NCI-H460 (cell line): ENCODE results near the gene TSHR. TPM values are rescaled to one million over a fixed set of nuclear protein-coding genes. Genes with fewer than 3 reads are reported as not detected.
"Not testable (repeated sequence)": the region's sequence is repeated elsewhere in the genome, so short reads cannot be mapped to it uniquely, and the experiment has no call there.

Experiments
- DNase-seq: peaks from one replicate; pipeline ENCODE4 v3.0.0-alpha.2; 2016; ENCODE audit warnings: low read depth; ENCODE audit errors: extremely low read depth
- total RNA-seq: library from RNA; depleted of rRNA; stranded (reverse); fragments of >200 nt; shearing (Covaris generic); gene quantifications from 2 replicates; pipeline ENCODE4 v1.2.3, GENCODE V29; 2014

The TSHR gene
- total RNA-seq, 1 experiment from 2014 or later, result not detected

GRCh38 chr14:80946797-80947196 is 8.6 kb upstream of the TSHR start:
- no peak for DNase-seq

DNA sequence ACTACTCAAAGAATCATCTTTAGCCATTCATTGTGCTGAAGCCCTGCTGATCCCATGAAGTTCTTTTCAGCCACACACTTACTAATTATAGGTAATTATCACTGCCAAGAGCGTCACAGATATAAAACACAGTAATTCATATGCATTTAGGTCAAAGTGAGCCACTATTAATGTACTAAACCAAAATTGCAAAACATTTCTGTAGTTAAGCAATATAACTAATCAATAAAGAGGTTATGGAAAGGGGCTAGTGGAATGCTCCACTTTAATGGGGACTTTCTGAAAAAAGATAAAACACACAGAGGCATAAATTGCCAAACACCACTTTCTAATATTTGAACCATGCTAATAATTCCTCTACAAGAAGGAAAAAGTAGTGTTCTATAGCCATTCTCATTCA is 7.1 kb upstream of the TSHR start:
- no peak for DNase-seq

DNA sequence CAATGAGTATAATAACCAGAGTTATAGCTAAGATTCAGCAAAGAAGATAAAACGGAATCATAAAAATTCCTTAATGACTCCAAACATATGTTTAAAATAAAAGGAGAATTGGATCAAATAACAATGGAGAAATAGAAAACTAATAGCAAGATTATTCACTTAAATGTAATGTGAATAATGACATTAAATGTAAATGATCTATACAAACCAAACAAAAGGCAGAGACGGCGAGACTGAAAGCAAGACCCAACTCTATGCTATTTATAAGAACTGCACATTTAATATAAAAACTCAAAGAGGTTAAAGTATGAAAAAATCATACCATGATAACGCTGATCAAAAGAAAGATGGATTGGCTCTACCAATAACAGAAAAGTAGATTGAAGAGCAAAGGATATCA is 3.9 kb upstream of the TSHR start:
- DNase-seq, result no peak

DNA sequence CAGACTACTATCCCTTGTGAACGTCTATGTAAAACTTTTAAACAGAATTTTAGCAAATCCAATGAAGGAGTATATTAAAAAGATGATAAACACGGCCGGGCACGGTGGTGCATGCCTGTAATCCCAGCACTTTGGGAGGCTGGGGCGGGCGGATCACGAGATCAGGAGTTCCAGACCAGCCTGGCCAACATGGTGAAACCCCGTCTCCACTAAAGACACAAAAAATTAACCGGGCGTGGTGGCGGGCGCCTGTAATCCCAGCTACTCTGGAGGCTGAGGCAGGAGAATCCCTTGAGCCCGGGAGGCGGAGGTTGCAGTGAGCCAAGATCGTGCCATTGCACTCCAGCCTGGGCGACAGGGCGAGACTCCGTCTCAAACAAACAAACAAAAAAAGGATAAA is 2.2 kb upstream of the TSHR start:
- not testable (repeated sequence) for DNase-seq

DNA sequence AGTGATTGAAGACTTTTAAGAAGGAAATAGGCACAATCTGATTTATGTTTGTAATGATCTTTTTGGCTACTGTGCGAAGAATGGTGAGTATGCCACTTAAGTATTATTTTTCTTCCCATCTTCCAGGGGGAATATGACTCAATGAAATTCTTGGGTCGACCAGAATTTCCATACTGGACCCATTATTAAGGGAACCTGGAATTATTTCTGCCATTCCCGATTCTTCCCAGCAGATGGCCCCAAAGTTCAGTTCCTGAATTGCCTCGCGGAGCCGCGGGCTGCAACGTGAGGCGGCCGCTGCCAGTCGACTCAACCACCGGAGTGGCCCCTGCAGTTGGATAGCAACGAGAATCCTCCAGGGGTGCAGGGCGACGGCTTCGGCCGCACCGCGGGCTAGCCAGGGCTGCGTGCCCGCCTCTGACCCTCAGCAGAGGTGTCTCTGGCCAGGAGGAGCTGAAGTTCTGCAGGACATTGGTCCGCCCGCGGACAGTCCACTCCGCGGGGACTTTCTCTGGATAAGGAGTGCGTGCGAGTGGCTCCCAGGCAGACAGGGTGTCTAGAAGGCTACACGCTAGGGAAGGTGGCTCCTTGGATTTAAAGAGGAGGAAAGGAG is 628 bp upstream of the TSHR start:
- DNase-seq, result peak; percentile 76

GRCh38 chr14:80956102-80956501 is 681 bp downstream of the TSHR start:
- DNase-seq, result no peak

GRCh38 chr14:80956922-80957321 is 1.5 kb downstream of the TSHR start:
- no peak for DNase-seq

DNA sequence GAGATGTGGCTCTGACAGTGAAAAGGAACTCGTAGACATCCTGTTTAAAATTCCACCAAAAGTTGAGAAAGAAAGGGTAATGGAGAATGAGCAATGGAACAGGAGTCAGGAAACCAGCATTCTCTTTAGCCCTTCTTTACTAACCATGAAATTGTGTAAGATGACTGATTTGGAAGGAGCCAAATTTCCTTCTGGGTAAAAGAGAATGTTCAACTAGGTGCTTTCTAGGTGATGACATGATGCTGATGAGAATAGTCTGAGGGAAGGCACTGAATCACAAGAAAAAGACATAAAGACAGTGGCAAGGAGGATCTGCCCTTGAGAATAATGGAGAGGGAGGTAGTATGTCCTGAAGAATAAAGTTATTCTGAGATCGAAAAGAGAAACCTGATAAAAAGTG is 2.2 kb downstream of the TSHR start:
- no peak for DNase-seq

DNA sequence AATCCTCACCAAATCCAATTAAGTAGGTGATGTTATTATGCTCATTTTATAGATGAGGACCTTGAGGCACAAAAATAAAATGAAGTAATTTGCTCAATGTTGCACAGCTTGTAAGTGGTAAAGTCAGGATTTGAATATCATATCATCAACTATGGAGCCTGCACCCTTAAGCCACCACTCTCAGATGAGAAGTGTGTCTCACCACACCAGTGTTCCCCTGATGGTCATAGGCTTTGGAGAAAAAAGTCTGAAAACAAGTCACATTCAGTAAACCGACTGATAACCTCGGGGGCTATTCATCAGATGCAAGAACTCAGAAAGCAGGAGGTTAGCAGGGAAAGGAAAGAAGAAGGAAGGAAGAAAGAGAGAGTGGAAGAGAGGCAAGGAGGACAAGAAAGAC is 2.8 kb downstream of the TSHR start:
- DNase-seq, result no peak

DNA sequence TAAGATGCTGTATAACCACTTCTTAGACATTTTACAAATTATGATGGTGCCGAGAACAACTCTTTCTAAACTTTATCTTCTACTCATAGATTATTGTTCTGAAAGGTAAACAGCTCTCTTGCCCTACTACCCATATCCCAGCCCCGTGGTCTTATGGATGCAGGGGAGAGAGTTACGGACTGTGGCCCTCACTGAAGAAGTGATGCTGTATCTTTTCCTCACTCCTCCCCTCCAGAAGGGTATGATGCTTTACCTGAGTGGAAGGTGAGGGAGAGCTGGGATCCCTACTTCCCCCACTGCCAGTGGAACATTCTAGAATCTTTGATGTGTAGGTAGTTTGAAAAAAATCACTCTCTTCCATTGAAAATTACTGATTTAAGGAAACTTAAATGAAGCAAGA is 3.5 kb downstream of the TSHR start:
- no peak for DNase-seq

DNA sequence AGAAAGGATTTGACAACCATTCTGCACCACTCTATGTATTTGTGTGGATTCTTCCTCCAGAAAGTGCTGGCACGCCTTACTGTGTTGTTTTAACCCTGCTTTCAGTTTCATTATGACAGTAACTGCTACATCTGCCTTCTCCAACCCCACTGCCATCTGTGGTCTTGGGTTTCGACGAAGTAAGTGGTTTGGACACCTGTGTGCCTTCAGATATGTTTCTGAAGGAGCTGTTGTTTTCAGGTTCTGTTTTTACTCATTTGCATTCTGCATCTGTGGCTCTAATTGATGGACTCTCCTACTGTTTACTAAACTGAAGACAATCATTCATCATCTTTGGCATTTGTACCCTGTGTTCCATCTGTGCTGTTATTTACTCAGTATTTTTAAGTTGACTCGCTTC is 4.1 kb downstream of the TSHR start:
- no peak for DNase-seq

DNA sequence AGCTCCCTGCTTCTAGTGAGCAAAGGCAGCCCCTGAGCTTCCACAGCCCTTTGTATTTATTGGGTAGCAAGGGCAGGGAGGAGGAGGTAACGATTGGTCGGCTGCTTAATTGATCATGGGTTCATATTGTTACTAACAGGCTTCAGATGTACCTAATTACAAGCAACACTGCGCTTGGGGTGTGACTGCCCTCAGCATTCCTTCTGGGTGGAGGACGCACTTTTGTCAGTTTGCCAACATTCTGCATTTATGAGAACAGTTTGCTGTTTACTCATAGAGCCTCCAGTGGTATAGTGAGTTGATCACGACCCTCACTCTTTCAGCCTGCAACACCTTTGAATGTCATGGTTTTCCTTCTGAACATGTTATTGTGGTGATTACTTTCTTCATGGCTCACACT is 9.6 kb downstream of the TSHR start:
- DNase-seq, result no peak

- no peak for DNase-seq
Observed at GRCh38 chr14:80973931-80974641, 18.7 kb downstream of the TSHR start.

- DNase-seq, result no peak
Observed at GRCh38 chr14:80974679-80975078, 19.3 kb downstream of the TSHR start.

- no peak for DNase-seq
Observed at GRCh38 chr14:80977221-80977620, 21.8 kb downstream of the TSHR start.

- DNase-seq, result no peak
Observed at GRCh38 chr14:80978403-80978802, 23.0 kb downstream of the TSHR start.

GRCh38 chr14:80979951-80980350 is 24.5 kb downstream of the TSHR start:
- no peak for DNase-seq

DNA sequence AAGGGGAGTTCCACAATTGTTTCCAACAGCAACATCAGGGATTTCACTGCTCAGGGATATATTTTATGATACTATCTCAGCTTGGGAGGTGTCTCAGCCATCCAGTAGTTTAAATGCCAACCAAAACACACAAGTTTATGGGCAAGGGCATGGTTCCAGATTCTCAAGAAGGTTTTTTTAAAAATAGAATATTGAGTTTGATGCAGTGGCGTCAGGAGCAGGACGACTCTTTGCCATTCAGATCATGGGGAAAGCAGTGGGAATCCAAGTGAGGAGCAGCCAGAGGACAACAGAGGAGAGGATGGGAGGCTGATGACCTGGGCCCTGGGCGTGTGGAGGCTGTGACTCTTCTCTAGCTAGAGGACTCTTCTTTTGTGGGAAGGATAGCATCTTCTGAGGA is 25.7 kb downstream of the TSHR start:
- no peak for DNase-seq

GRCh38 chr14:80981673-80982072 is 26.3 kb downstream of the TSHR start:
- no peak for DNase-seq

DNA sequence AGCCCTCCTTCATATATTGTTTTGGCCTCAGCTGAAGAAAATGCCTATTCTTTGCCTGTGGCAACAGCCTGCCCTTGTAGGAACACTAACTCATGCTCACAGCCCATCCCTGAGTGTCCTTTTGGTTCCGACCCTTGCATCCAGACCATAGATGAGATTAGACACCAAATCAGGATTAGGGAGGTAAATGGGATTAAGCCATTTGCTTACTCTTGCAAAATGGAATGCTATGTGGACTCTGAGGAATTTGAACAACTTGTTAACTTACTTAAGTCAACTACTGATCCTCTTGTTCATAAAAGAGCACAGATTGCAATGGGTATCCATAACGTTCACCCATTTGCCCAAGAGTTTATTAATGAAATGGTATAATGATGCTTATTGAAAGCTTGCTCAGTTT is 27.3 kb downstream of the TSHR start:
- no peak for DNase-seq

GRCh38 chr14:80987235-80988032 is 32.0 kb downstream of the TSHR start:
- peak; percentile 68 for DNase-seq

- DNase-seq, result no peak
Observed at GRCh38 chr14:80988192-80988591, 32.8 kb downstream of the TSHR start.
